Measurements from ENCODE around the gene XPNPEP2.

Gene XPNPEP2

DNA sequence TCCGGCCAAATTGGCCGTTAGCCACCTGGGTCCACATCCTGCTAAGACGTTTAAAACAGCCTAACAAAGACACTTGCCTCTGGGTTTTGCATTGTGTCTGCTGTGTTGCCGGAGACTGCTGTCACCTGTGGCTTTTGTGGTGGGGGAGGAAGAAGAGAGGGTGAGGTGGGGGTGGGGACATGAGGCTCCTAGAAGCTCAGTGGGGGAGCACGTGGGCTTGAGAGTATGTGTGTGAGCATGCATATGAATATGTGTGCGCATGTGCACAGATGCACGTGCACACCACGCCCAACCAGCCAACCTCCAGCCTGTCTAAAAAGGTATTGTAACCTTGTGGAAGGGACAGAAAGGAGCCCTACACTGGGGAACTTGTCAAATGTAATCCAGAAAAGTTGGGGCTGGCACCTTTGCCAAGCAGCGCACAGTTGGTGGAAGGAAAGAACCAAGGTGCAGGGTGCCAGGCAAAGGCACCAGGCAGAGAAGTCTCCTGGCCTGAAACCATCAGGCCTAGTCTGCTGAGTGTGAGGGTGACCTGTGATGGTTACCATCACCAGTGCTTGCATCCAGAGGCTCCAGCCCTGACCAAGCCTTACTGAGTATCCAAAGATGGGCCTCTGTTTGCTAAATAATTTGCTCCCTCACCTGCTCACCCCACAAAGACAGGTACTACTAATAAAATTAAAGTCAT is 30.8 kb downstream of the XPNPEP2 start:
- no peak for DNase-seq
- in situ Hi-C loops (cut with HindIII; ENCODE audit: low pct_ligation_motif_present, low pct_unique_long_range_greater_than_20kb, low sequenced_read_pairs): no loop called here

DNA sequence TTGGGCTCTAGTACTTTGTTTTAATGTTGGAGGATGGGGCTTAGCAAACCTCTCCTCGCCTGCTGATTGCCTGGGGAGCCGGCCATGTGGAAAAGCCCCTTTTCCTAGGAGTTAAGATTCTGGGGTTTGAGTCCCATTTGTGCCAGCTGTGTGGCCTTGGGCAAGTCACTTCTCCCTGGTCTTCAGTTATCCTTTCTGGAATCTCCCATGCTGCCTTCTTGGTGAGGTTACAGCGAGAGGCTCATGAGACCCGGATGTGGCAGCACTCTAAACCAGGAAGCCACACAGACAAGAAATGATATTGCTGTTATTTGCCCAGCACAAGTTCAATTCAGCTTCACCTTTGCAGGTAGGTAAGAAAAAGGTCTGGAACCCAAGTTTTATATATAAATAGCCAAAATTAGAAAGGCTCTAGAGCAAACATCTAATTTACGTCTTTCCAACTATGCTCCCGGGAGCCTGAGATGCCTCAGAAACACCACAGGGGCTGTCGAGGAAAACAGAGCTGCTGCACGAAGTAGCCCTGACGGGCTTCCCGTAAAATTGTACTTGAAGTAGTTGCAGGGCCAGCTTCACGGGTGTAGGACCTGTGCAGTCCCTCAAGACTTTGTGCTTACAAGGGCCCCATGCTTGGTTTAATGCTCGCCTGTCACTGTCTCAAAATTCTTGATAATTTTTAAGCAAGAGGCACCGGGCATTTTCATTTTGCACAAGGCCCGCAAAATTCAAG is 32.7 kb downstream of the XPNPEP2 start:
- in situ Hi-C loops (cut with HindIII; ENCODE audit: low pct_ligation_motif_present, low pct_unique_long_range_greater_than_20kb, low sequenced_read_pairs): no loop called here
- no peak for DNase-seq

DNA sequence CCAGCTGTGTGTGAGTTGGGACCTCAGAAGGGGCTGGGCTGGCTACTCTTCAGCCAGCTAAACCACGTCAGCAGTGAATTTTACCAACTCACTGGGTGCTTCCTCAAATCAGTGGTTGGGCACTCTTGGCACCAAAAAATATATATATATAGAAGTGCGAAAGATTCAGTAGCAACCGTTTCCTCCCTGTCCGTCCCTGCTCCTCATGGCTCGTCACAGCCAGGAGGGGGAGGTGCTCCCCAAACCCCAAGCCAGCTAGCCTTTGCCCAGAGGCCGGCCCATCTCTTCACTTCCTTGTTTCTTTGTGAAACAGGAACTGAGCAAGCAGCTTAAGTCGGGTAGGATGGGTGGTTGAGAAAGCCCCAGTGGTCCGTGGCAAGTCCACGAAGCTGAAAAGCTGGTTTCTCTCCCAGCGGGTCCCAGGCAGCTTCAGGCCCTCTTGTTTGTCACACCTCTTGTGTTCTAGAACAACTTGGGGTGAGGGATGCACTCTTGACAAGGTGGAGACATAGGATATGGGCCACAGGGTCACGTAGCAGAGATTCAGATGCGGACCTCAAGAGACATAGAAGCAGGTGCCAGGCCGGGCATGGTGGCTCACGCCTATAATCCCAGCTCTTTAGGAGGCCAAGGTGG is 34.1 kb downstream of the XPNPEP2 start:
- in situ Hi-C loops (cut with HindIII; ENCODE audit: low pct_ligation_motif_present, low pct_unique_long_range_greater_than_20kb, low sequenced_read_pairs): no loop called here
- DNase-seq: no peak

DNA sequence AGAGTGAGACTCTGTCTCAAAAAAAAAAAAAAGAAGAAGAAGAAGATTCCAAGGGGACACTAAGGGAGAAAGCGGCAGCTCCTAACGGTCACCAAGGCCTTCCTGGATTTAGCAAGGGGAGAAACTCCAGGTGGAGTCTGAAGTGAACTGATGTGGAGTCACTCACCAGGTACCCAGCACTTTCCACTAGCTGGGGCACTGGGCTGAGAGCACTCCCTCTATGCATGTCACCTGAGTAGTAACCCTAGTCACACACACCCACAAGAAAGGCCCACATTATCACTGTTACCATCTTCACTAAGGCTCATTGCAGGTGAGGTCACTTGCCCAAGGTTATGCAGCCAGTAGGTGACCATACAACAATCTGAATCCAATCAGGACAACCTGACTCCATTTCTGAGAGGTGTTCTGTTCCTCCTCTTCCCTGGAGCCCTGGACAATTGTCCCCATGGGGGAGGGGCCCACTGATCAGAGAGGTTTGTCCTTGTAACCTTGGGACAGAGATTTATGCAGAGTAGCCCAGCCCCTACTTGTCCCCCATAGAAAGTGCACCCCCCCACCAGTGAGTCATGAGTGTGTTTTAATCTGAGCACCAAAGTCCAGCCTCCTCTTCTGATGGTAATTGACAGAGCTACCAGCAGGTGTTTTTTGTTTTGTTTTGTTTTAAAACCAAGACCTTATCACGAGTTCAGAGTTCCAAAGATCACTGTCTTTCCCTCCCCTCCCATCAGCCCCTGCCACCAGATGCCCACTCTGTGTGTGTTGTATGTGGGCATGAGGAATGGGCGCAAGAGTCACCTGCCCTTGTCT is 35.1 kb downstream of the XPNPEP2 start:
- DNase-seq: no peak
- in situ Hi-C loops (cut with HindIII; ENCODE audit: low pct_ligation_motif_present, low pct_unique_long_range_greater_than_20kb, low sequenced_read_pairs): no loop called here

DNA sequence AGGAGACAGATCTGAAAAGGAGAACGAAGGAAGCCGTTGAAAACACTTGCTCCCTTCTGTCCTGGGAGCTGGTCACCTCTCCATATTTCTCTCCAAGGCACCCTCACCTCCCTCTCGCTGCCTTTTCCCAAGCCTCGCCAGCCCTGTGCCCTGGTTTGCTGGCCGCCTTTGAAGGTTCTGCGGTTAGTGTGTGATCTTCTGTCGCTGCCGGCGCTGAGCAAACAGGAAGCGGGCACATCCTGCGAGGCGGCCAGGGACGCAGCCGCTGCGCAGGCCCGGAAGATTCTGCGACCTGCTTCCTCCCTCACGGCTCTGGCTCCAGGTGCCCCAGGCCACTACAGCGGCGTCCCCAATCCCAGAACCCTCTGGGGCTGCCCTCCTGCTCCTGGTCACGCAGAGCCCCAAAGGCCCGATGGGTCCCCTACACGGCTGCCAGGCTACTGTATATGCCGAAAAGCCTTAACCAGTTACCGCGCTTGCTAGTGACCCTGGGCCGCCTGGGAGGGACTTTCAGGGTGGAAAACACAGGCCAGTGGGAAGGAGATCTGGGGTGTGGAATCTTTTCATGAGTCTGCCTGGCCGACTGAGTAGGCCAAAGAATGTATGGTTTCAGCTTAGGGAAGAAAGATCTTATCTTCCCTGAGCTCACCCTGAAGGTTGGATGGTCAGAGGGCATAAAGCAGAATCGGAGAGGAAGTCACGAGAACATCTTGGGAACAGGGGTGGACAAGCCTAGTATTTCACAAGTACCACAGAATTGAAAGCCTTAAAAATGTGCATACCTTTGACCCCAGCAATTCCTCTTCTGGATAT is 38.6 kb downstream of the XPNPEP2 start:
- in situ Hi-C loops (cut with HindIII; ENCODE audit: low pct_ligation_motif_present, low pct_unique_long_range_greater_than_20kb, low sequenced_read_pairs): no loop called here
- no peak for DNase-seq

DNA sequence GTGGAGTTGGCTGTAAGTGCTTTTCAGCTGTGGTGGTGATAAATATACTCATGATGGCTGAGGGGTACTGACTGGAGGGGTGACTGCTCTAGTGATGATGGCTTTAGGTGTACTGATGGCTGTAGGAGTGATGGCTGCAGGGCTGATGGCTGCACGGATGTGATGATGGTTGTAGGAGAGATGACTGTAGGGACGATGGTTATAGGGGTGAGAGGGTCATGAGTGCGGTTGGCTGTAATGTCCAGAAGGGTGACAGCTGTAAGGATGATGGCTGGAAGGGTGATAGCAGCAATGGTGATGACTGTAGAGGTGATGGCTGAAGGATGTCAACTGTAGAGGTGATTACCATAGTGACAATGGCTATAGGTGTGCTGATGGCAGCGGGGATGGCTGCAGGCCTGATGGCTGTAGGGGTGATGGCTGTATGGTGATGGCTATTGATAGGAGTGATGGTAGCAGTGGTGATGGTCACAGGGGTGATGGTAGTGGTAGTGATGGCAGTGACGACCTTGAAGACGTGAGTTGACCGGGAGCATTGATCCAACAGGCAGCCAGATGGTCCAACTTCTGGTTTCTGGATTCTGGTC is 40.4 kb downstream of the XPNPEP2 start:
- in situ Hi-C loops (cut with HindIII; ENCODE audit: low pct_ligation_motif_present, low pct_unique_long_range_greater_than_20kb, low sequenced_read_pairs): no loop called here
- DNase-seq: no peak

DNA sequence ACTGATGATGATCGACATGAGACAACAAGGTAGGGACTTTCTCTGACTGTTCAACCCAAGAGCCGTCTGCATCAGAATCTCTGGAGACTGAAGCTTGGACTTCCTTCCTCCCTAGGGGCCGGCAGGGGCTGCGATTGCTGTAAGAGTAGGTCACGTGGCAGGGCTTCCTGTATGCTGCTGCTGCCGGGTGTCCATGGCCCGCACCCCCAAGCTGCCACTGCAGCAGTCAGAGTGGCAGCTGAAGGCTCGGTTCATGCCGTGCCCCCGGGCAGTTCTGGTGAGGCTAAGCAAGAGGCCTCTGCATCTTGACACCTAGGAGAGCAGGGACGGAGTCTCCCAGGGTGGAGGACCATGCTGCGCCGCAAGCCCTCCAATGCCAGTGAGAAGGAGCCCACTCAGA is 41.0 kb downstream of the XPNPEP2 start, which contains the start of gene SASH3:
TSS of gene SASH3 (plus strand) at position 203 of the 400 bp plus-strand sequence. CDS start at position 352, 149 bp downstream.
- DNase-seq: no peak
- in situ Hi-C loops (cut with HindIII; ENCODE audit: low pct_ligation_motif_present, low pct_unique_long_range_greater_than_20kb, low sequenced_read_pairs): no loop called here

DNA sequence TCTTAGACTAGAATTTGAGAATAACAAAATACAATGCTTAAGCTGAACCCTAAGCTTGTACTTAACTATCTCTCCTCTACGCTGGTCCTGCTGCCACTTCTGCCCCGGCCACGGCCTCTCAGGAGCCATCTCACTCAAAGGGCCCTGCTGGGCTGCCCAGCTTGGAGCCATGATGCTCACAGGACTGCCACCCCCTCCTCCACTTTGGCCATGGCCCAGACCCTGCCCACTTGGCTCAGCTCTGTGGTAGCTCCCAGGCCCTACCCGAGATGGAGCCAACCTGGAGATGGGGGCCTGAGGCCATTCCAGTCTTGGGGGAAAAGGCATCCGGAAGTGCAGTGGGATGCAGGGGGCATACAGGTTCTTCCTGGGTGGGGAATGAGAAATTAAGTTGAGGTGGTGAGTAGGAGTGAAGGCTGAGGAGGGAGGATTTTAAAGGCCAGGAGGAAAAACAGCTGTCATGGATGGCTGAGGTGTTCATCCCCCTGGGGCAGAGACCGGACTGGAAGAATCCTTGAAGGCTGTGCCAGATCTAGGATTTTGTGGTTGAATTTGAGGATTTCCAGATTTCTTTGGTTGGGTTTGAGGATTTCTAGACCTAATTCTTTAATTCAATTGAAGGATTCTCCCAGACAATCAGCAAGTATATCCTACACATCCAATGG is 41.8 kb downstream of the XPNPEP2 start:
- in situ Hi-C loops (cut with HindIII; ENCODE audit: low pct_ligation_motif_present, low pct_unique_long_range_greater_than_20kb, low sequenced_read_pairs): no loop called here

DNA sequence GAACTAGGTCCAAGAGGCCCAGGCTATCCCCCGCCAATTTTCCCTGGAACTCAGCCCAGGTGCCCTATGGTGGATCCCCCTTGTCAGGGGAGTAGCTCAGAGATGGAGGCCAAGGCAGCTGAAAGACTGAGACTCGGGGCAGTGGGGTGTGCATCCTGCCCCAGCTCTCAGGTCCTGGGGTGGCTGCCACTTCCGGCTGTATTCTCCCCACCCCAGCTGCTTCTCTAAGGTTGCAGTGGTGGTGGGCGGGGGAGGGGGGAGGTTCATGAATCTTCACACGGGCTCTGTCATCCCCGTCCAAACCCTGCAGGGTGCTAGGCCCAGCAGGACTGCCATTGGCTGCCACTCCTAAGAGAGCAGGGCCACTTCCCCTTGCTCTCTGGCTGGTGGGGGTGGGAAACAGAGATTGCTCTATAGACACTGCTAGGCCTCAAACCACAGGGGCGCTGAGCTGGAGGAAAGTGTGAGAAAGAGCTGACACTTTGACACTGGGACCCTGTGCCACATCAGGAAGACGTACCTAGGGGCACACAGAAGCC is 42.4 kb downstream of the XPNPEP2 start:
- in situ Hi-C loops (cut with HindIII; ENCODE audit: low pct_ligation_motif_present, low pct_unique_long_range_greater_than_20kb, low sequenced_read_pairs): no loop called here
- DNase-seq: no peak

More for the DNA sequence above, 41.8 kb downstream of the XPNPEP2 start:
- DNase-seq: no peak

DNA sequence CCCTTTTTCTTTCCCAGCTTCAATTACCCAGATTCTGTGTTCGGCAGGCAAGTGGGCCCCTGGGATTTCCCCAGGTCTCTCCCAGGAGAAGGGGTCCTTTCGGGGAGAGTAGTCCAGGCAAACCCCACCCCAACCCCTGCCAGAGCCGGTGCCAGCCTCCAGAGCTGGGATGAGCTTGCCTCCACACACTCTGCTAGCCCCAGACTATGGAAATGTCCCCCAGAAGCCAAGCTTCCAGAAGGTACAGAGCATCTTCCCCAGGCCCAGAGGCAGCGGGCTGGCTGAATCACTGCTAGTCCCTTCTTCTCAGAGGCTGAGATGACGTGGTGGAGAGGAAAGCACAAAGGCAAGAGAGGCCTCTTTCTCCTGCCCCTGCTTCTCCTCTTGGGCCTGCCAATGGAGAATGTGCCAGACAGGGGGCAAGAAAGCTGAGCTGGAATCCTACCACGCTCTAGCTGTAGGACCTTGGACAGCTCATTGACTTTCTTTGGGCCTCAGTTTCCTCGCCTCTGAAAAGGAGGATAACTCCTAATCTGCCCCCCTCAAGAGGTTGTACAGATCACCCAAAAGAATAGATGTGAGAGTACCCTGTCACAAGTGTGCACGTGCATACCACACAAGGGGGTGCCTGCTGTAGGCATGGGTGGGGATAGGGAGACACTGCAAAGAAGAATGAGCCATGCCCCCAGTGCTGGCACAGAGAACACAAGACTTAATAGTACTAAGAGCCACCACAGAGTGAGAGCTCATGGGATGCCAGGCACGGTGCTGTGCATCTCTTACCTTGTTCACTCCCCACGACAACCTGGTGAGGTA is 43.1 kb downstream of the XPNPEP2 start:
- no peak for DNase-seq
- in situ Hi-C loops (cut with HindIII; ENCODE audit: low pct_ligation_motif_present, low pct_unique_long_range_greater_than_20kb, low sequenced_read_pairs): no loop called here

DNA sequence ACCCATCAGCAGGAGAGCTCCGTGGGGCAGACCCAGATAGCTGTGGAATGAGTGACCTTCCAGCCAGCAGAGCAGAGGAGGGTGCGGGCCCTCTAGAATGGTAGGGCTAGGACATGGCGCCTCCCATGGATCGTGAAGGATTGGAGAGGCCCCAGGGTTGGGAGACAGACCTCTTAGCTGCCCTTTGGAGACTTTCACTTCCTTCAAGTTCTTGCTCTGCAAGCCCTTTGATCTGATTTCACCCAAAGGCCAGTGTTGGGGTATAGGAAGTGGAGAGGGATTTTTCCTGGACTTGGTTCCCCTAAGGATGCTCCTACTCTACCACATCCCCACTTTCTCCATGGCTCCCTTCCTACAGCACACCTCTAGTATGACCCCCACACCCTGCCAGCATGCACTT is 43.9 kb downstream of the XPNPEP2 start:
- in situ Hi-C loops (cut with HindIII; ENCODE audit: low pct_ligation_motif_present, low pct_unique_long_range_greater_than_20kb, low sequenced_read_pairs): no loop called here
- no peak for DNase-seq

DNA sequence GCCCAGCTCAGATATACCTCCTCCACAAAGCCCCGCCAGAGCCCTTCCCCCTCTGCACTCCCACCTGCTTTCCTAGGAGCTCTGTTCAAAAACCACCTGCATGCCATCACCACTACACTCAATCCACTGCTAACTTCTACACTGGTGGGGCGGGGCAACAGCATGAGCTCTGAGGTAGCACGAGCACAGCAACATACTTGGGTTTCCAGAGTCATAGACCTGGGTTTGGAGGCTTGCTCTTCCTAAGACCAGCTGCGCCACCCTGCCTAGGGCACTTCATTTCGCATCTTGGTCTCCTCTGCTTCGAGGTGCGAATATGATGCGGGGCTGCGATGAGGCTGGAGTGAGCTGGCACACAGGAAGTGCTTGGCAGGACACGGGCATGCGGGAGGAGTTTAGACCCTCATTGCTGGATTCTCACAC is 44.5 kb downstream of the XPNPEP2 start:
- in situ Hi-C loops (cut with HindIII; ENCODE audit: low pct_ligation_motif_present, low pct_unique_long_range_greater_than_20kb, low sequenced_read_pairs): no loop called here
- no peak for DNase-seq

DNA sequence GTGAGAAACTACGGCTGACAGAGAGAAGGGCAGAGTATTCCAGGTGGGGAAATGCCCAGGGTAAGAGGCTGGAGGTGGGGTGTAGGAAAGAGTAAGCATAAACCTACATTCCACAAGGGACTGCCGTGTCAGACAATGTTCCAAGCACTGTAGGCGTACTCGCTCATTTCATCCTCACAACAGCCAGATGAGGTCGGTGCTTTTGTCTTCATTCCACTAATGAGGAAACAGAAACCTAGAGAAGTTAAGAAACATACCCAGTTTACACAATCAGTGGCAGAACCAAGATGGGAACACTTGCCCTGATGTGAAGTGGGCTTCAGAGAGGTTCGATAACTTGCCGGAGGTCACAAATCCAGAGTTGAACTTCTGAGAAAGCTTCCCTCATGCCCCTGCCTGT is 45.6 kb downstream of the XPNPEP2 start:
- in situ Hi-C loops (cut with HindIII; ENCODE audit: low pct_ligation_motif_present, low pct_unique_long_range_greater_than_20kb, low sequenced_read_pairs): no loop called here

DNA sequence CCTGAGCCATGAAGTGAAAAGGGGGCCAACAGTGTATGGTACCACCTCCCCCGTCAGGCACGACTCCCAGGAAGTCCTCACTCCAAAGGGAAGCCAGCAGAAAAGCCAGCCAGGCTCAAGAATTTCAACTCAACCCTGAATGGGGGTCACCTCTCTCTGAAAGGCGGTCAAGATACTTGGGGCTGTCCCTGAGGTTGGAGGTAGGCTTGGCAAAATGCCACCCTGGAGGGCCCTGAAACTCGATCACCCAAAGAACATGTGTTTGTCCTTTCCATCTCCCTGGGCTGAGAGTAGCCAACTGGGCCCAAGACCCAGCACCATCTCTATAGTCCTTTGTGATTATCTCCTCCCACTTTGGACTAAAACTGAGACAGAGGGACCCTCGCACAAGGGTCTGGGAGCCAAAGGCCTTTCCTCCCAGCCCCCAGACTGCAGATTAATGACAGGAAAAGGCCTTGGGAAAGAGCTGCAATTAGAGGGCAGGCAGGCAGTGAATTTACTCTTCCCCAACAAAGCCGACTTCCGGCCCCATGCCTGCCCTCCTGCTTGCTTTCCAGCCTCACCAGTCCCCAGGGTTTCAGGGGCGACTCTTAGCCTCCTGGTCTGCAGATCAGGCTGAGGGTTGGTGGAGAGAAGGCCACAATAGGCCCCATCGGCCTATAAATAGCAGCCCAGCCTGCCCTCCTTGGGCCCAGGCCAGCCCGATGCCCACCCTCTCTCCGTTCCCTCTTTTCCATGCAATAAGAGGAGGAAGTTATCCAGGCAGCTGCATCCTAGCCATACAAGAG is 46.6 kb downstream of the XPNPEP2 start:
- no peak for DNase-seq
- in situ Hi-C loops (cut with HindIII; ENCODE audit: low pct_ligation_motif_present, low pct_unique_long_range_greater_than_20kb, low sequenced_read_pairs): no loop called here

More for the DNA sequence above, 45.6 kb downstream of the XPNPEP2 start:
- DNase-seq: no peak

DNA sequence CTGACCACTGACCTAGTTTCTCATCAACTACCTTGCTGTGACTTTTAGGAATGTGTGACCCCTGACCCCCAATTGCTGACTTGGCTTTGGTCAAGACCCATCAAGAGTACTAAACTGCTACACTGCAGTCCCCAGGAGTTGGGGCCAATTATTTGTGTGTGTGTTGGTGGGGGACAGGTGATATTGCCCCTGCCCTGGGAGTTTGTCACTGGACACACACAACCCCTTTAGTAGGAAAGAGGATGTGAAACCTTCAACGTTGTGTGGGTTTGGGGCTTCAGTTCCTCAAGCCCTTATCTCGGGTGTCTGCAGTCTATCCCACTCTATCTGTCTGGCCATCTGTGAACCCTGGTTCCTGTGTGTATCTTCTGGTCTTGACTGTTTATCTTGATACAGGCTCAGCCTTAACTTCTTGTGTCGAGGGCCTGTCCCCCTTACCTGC is 47.5 kb downstream of the XPNPEP2 start:
- in situ Hi-C loops (cut with HindIII; ENCODE audit: low pct_ligation_motif_present, low pct_unique_long_range_greater_than_20kb, low sequenced_read_pairs): no loop called here
- DNase-seq: no peak
